HepG2 (cell line): ENCODE results near the gene NIP7. TPM values are rescaled to one million over a fixed set of nuclear protein-coding genes. Genes with fewer than 3 reads are reported as not detected.

Experiments used
- CENPX ChIP-seq: sonication (generic); formaldehyde crosslinking; IDR thresholded peaks from 2 replicates; pipeline ENCODE4 v1.9.0; 2021; ENCODE audit warnings: mild to moderate bottlenecking, missing genetic modification reagents, moderate library complexity
- DZIP1 ChIP-seq: sonication (generic); formaldehyde crosslinking; IDR thresholded peaks from 2 replicates; pipeline ENCODE4 v1.5.0; 2020; ENCODE audit warnings: mild to moderate bottlenecking, missing genetic modification reagents
- JARID2 ChIP-seq: sonication (generic); formaldehyde crosslinking; IDR thresholded peaks from 2 replicates; pipeline ENCODE4 v1.8.1; 2023; ENCODE audit warnings: missing genetic modification reagents, inconsistent platforms; ENCODE audit not compliant: insufficient replicate concordance
- KDM4B ChIP-seq: sonication (generic); formaldehyde crosslinking; IDR thresholded peaks from 2 replicates; pipeline ENCODE4 v1.4.0; 2020; ENCODE audit warnings: missing genetic modification reagents
- NFIC ChIP-seq: IDR thresholded peaks from 2 replicates; pipeline ENCODE4 v1.6.1; 2012; ENCODE audit warnings: mild to moderate bottlenecking, low read length, inconsistent platforms
- PRDM15 ChIP-seq: sonication (generic); formaldehyde crosslinking; IDR thresholded peaks from 2 replicates; pipeline ENCODE4 v1.4.0; 2020; ENCODE audit warnings: missing genetic modification reagents
- REST ChIP-seq, 2 experiments: IDR thresholded peaks; 2 replicates each; pipeline ENCODE4 v1.6.1; 2011 to 2012; ENCODE audit warnings: low read length in 2 of 2, borderline replicate concordance in 1 of 2, low read depth in 1 of 2, mild to moderate bottlenecking in 1 of 2, moderate library complexity in 1 of 2
- SOX6 ChIP-seq, 2 experiments: fragments of 450-650 bp in 1 of 2; sonication (generic) in 1 of 2; formaldehyde crosslinking in 1 of 2; IDR thresholded peaks; 2 replicates each; pipeline versions ENCODE4 v1.4.0 to v1.6.1; 2017 to 2020; ENCODE audit warnings: antibody characterized with exemption in 1 of 2, mild to moderate bottlenecking in 1 of 2, missing genetic modification reagents in 1 of 2
- TBL1XR1 ChIP-seq: fragments of 150-350 bp; IDR thresholded peaks from 2 replicates; pipeline ENCODE4 v1.6.1; 2014; ENCODE audit warnings: borderline replicate concordance, low read length; ENCODE audit not compliant: partially characterized antibody
- TERF1 ChIP-seq: sonication (generic); formaldehyde crosslinking; IDR thresholded peaks from 2 replicates; pipeline ENCODE4 v1.8.0; 2022; ENCODE audit warnings: mild to moderate bottlenecking, missing genetic modification reagents, moderate library complexity
- WIZ ChIP-seq: sonication (generic); formaldehyde crosslinking; IDR thresholded peaks from 2 replicates; pipeline ENCODE4 v1.5.1; 2020; ENCODE audit warnings: mild to moderate bottlenecking, missing genetic modification reagents
- ZNF124 ChIP-seq: sonication (generic); formaldehyde crosslinking; IDR thresholded peaks from 2 replicates; pipeline ENCODE4 v1.4.0; 2020; ENCODE audit warnings: missing genetic modification reagents
- ZXDC ChIP-seq: sonication (generic); formaldehyde crosslinking; IDR thresholded peaks from 2 replicates; pipeline ENCODE4 v1.5.0; 2020; ENCODE audit warnings: mild to moderate bottlenecking, missing genetic modification reagents
- polyA plus RNA-seq, 8 experiments: library from polyadenylated mRNA; depleted of rRNA in 3 of 8; stranded (reverse) in 7 of 8; unstranded in 1 of 8; fragments of >200 nt; fragmentation: Illumina TruSeq in 4 of 8; extraction: Trizol in 4 of 8; gene quantifications; 2 replicates each; pipeline versions ENCODE4 v1.2.1 to v1.2.3, GENCODE V29; 2011 to 2016; ENCODE audit warnings: low read depth in 4 of 8, missing spikeins in 1 of 8, mixed read lengths in 1 of 8; ENCODE audit not compliant: insufficient read depth in 1 of 8
- total RNA-seq, 5 experiments: library from RNA; depleted of rRNA; stranded (reverse); fragments of >200 nt; fragmentation: Illumina TruSeq; extraction: Trizol; gene quantifications; 2 replicates each; pipeline ENCODE4 v1.2.3, GENCODE V29; 2016; ENCODE audit warnings: low read depth in 1 of 5

NIP7 gene
- total and polyA plus RNA-seq, 2 of the 13 experiments (the other 11 are each of a cell fraction or from before 2014, with no cell fraction given) = 15.3 to 114 TPM

GRCh38 chr16:69326172-69326873 is 13.2 kb upstream of the NIP7 start (continued):
- TF ChIP-seq REST (IDR thresholded peaks at IDR 0.05; ENCODE audit: borderline replicate concordance in 1 of 2, low read depth in 1 of 2, low read length in 2 of 2) (0 out of 4 replicates have a peak, but pooled peaks of 1 of the 2 experiments have one; percentile 33), WIZ (no peak; the same call in 1 of the 2 replicates), DZIP1 (CRISPR knock-in tag) (no peak), KDM4B (CRISPR knock-in tag) (no peak), PRDM15 (no peak), TBL1XR1 (no peak), SOX6 (IDR thresholded peaks at IDR 0.05) (no peak), SOX6 (CRISPR knock-in tag; IDR thresholded peaks at IDR 0.05) (peak; percentile 65; the same call in 1 of the 2 replicates), ZXDC (CRISPR knock-in tag) (no peak), CENPX (no peak), ZNF124 (CRISPR knock-in tag) (peak; percentile 83; the same call in 1 of the 2 replicates), NFIC (no peak; the same call in 1 of the 2 replicates), TERF1 (CRISPR knock-in tag) (no peak), JARID2 (CRISPR knock-in tag) (no peak)
